Stimulated activated naive CD8-positive, alpha-beta T cell treated with anti-CD3 and anti-CD28 coated beads, Interleukin-15, Interleukin-2, amounts not matched to agents 100 ng/mL and 50 ng/mL, for 24 hours (primary cell): ENCODE data around the gene SPDYA.
"Not testable (repeated sequence)": the region's sequence is repeated elsewhere in the genome, so short reads cannot be mapped to it uniquely, and the experiment has no call there.

ENCODE experiments used
- H3K27ac Mint-ChIP-seq: one replicate; pipeline ENCODE4 v1.8.0; 2021; ENCODE audit warnings: mild to moderate bottlenecking, mixed read lengths
- H3K27me3 Mint-ChIP-seq: one replicate; pipeline ENCODE4 v1.8.0; 2021; ENCODE audit warnings: mixed read lengths
- H3K36me3 Mint-ChIP-seq: one replicate; pipeline ENCODE4 v1.8.0; 2021; ENCODE audit warnings: low read depth, mixed read lengths
- H3K4me1 Mint-ChIP-seq: one replicate; pipeline ENCODE4 v1.8.0; 2021; ENCODE audit warnings: low read depth, mixed read lengths
- H3K4me3 Mint-ChIP-seq: one replicate; pipeline ENCODE4 v1.8.0; 2021; ENCODE audit warnings: mild to moderate bottlenecking, mixed read lengths
- H3K9me3 Mint-ChIP-seq: one replicate; pipeline ENCODE4 v1.8.0; 2021; ENCODE audit warnings: mixed read lengths

Gene SPDYA

GRCh38 chr2:28810384-28811285, at the start of gene SPDYA:
TSS of gene SPDYA (plus strand) at chr2:28810834. CDS start at chr2:28816015, 5,181 bp downstream.
- peaks cover 3% of the 10 kb centered on the region for H3K9me3 Mint-ChIP-seq
- H3K27me3 Mint-ChIP-seq, result peaks cover 3% of the 10 kb centered on the region
- peak within 1 kb of the TSS; percentile 74 for H3K4me3 Mint-ChIP-seq
- peaks cover 9% of the 10 kb centered on the region for H3K36me3 Mint-ChIP-seq
- H3K27ac Mint-ChIP-seq, result peak within 1 kb of the TSS; percentile 68
- H3K4me1 Mint-ChIP-seq, result peaks cover 17% of the 10 kb centered on the region

- Mint-ChIP-seq H3K4me1 (peaks cover 87% of the 10 kb centered on the region), H3K36me3 (peaks cover 41% of the 10 kb centered on the region), H3K27me3 (no peaks in the 10 kb centered on the region), H3K4me3 (no peak overlapping the region), H3K27ac (no peak overlapping the region), H3K9me3 (no peaks in the 10 kb centered on the region)
These were observed 49.2 kb upstream of the SPDYA start for GRCh38 chr2:28761420-28761819.

- Mint-ChIP-seq H3K4me1 (peaks cover 94% of the 10 kb centered on the region), H3K27ac (no peak overlapping the region), H3K27me3 (no peaks in the 10 kb centered on the region), H3K9me3 (no peaks in the 10 kb centered on the region), H3K36me3 (peaks cover 36% of the 10 kb centered on the region), H3K4me3 (no peak overlapping the region)
These were observed 45.5 kb upstream of the SPDYA start for GRCh38 chr2:28764909-28765711.

- Mint-ChIP-seq H3K27me3 (no peaks in the 10 kb centered on the region), H3K27ac (no peak overlapping the region), H3K4me3 (no peak overlapping the region), H3K36me3 (peaks cover 36% of the 10 kb centered on the region), H3K9me3 (no peaks in the 10 kb centered on the region), H3K4me1 (peaks cover 95% of the 10 kb centered on the region)
These were observed 44.6 kb upstream of the SPDYA start for GRCh38 chr2:28766070-28766469.

DNA sequence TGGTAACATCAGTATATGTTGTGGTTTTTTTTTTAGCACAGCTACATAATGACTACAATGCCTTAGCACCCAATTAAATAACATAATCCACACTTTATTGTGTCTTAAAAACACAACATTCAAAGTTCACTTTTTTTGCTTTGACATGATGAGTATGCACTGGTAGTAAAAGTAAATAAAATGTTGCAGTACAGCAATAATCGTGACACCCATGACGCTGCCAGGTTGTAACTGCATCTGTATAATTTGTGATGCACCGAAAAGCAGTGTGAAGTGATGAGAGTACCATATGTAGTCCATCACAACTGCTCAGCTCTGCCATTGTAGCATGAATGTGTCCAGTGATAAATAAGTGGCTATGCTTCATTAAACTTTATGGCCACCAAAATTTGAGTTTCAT, 43.3 kb upstream of the SPDYA start:
- H3K27me3 Mint-ChIP-seq, result no peaks in the 10 kb centered on the region
- H3K9me3 Mint-ChIP-seq, result no peaks in the 10 kb centered on the region
- no peak overlapping the region for H3K27ac Mint-ChIP-seq
- peaks cover 95% of the 10 kb centered on the region for H3K4me1 Mint-ChIP-seq
- H3K36me3 Mint-ChIP-seq, result peaks cover 32% of the 10 kb centered on the region
- no peak overlapping the region for H3K4me3 Mint-ChIP-seq

- peaks cover 93% of the 10 kb centered on the region for H3K4me1 Mint-ChIP-seq
- peak overlapping the region; percentile 17 for H3K27ac Mint-ChIP-seq
- H3K27me3 Mint-ChIP-seq, result no peaks in the 10 kb centered on the region
- no peaks in the 10 kb centered on the region for H3K9me3 Mint-ChIP-seq
- peaks cover 21% of the 10 kb centered on the region for H3K36me3 Mint-ChIP-seq
- no peak overlapping the region for H3K4me3 Mint-ChIP-seq
These were observed 42.2 kb upstream of the SPDYA start for GRCh38 chr2:28768422-28768821.

- no peaks in the 10 kb centered on the region for H3K27me3 Mint-ChIP-seq
- H3K4me1 Mint-ChIP-seq, result peaks cover 93% of the 10 kb centered on the region
- peaks cover 20% of the 10 kb centered on the region for H3K36me3 Mint-ChIP-seq
- H3K9me3 Mint-ChIP-seq, result no peaks in the 10 kb centered on the region
- peak overlapping the region; percentile 2 for H3K27ac Mint-ChIP-seq
- no peak overlapping the region for H3K4me3 Mint-ChIP-seq
These were observed 41.7 kb upstream of the SPDYA start for GRCh38 chr2:28768952-28769351.

DNA sequence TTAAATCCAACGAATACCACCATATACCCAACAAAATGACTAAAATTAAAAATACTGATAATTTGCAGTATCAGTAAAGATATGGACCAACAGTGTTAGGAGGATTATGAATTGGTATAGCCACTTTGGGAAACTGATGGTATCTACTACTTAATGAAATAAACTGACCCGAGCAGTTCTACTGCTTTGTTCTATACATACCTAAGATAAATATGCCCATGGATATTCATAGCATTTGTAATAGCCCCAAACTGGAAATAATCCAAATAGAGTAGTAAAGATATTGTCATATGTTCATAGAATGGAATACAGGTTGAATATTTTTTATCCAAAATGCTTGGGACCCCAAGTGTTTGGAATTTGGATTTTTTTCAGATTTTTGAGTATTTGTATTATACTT, 38.3 kb upstream of the SPDYA start:
- Mint-ChIP-seq H3K27ac (no peak overlapping the region), H3K4me3 (no peak overlapping the region), H3K9me3 (no peaks in the 10 kb centered on the region), H3K27me3 (no peaks in the 10 kb centered on the region), H3K36me3 (peaks cover 27% of the 10 kb centered on the region), H3K4me1 (peaks cover 71% of the 10 kb centered on the region)

DNA sequence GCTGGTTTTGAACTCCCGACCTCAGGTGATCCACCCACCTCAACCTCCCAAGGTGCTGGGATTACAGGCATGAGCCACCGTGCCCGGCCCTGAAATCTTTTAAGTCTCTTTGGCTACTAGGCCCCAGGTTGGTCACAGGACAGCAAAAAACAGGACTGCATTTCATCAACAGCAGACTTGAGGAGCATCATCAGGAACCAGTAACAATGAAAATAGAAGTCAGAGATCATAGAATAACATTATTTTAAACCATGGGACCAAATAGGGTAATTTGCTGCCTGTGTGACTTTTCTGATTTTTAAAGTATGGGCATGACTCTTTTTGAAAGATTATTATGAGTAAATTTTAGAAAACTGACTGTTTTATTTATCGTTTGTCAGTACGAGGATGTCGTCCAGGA, 34.2 kb upstream of the SPDYA start:
- peaks cover 30% of the 10 kb centered on the region for H3K4me1 Mint-ChIP-seq
- H3K9me3 Mint-ChIP-seq, result no peaks in the 10 kb centered on the region
- H3K27me3 Mint-ChIP-seq, result no peaks in the 10 kb centered on the region
- no peak overlapping the region for H3K27ac Mint-ChIP-seq
- H3K36me3 Mint-ChIP-seq, result peaks cover 44% of the 10 kb centered on the region
- no peak overlapping the region for H3K4me3 Mint-ChIP-seq

DNA sequence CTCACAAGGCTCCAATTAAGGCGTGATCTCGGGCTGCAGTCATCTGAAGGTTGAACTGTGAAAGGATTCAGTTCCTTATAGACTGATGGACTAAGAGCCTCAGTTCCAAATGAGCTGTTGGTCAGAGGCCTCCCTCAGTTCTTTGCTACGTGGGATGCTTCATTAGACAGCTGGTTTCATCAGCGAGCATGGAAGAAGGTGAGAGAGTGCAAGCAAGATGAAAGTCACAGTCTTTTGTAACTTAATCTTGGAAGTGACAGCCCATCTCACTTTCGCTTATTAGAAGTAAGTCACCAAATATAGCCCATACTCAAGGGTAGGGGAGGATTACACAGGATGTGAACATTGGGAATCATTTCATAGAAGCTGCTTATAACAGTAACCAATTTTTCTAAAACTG, 32.2 kb upstream of the SPDYA start:
- Mint-ChIP-seq H3K9me3 (no peaks in the 10 kb centered on the region), H3K27me3 (no peaks in the 10 kb centered on the region), H3K27ac (no peak overlapping the region), H3K4me1 (peaks cover 13% of the 10 kb centered on the region), H3K4me3 (no peak overlapping the region), H3K36me3 (peaks cover 54% of the 10 kb centered on the region)

DNA sequence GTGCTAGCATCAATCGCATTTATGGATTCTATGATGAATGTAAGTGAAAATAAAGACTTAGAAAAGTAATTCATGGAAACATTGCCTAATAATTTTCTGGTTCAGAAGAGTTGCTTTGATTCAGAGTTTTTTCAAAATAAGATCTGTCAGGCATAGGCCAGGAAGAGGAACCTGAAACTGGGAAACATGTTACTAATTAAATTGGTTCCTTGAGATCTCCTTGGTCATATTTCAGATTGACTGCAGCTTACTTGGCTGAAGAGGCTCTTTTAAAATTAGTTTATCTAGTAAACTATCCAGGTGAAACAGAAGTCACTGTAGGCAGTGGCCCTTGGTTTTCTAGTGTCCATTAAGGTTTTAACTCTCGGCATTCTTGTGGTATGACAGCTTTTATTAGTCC, 31.6 kb upstream of the SPDYA start:
- no peak overlapping the region for H3K27ac Mint-ChIP-seq
- no peak overlapping the region for H3K4me3 Mint-ChIP-seq
- H3K4me1 Mint-ChIP-seq, result peaks cover 7% of the 10 kb centered on the region
- no peaks in the 10 kb centered on the region for H3K27me3 Mint-ChIP-seq
- peaks cover 59% of the 10 kb centered on the region for H3K36me3 Mint-ChIP-seq
- no peaks in the 10 kb centered on the region for H3K9me3 Mint-ChIP-seq

DNA sequence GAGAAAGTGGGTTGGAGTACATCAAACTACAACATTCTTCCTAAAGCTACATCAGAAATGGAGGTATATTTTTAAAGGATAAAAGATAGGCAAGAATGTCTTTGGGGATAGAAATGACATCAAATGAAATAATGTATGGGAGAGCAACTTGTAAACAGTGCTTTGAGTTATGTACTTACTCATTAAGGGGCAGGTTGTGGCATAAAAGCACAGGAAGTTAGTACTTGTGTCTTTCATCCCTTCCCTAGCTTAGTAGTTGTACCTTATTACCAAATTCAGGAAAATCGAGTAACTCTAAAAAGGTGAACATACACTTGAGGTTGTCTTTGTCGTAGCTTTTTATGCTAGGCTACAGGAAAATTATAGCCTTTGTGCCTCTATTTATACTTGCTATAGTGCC, 30.1 kb upstream of the SPDYA start:
- Mint-ChIP-seq H3K36me3 (peaks cover 63% of the 10 kb centered on the region), H3K4me3 (no peak overlapping the region), H3K4me1 (peaks cover 5% of the 10 kb centered on the region), H3K27me3 (no peaks in the 10 kb centered on the region), H3K9me3 (no peaks in the 10 kb centered on the region), H3K27ac (no peak overlapping the region)

GRCh38 chr2:28782423-28782822, 28.2 kb upstream of the SPDYA start:
- no peak overlapping the region for H3K4me3 Mint-ChIP-seq
- no peaks in the 10 kb centered on the region for H3K27me3 Mint-ChIP-seq
- peaks cover 1% of the 10 kb centered on the region for H3K4me1 Mint-ChIP-seq
- no peak overlapping the region for H3K27ac Mint-ChIP-seq
- no peaks in the 10 kb centered on the region for H3K9me3 Mint-ChIP-seq
- H3K36me3 Mint-ChIP-seq, result peaks cover 58% of the 10 kb centered on the region

- H3K9me3 Mint-ChIP-seq, H3K27ac Mint-ChIP-seq, H3K4me3 Mint-ChIP-seq, H3K4me1 Mint-ChIP-seq, H3K27me3 Mint-ChIP-seq: not testable (repeated sequence)
- H3K36me3 Mint-ChIP-seq, result peaks cover 58% of the 10 kb centered on the region
These were observed 26.1 kb upstream of the SPDYA start for GRCh38 chr2:28784570-28784969.

DNA sequence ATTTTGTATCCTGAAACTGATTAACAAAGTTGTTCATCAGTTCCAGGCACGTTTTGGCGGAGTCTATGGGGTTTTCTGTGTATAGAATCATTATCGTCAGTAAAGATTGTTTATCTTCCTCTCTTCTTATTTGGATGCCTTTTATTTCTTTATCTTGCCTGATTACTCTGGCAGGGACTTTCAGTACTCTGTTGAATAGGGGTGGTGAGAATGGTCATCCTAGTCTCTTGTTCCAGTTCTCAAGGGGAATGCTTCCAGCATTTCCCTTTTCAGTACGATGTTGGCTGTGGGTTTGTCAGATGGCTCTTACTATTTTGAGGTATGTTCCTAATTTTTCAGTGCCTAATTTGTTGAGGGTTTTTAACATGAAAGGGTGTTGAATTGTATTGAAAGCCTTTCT, 14.0 kb upstream of the SPDYA start:
- no peak overlapping the region for H3K4me3 Mint-ChIP-seq
- no peaks in the 10 kb centered on the region for H3K9me3 Mint-ChIP-seq
- peaks cover 30% of the 10 kb centered on the region for H3K4me1 Mint-ChIP-seq
- H3K36me3 Mint-ChIP-seq, result peaks cover 84% of the 10 kb centered on the region
- H3K27ac Mint-ChIP-seq, result no peak overlapping the region
- H3K27me3 Mint-ChIP-seq, result no peaks in the 10 kb centered on the region
